Fibroblast of the conjunctiva (primary cell): Measurements from ENCODE around the gene HOXD8.

Source experiments
- DNase-seq: peaks from one replicate; pipeline ENCODE4 v3.0.0-alpha.2; 2010; ENCODE audit warnings: low read depth

The HOXD8 gene

DNA sequence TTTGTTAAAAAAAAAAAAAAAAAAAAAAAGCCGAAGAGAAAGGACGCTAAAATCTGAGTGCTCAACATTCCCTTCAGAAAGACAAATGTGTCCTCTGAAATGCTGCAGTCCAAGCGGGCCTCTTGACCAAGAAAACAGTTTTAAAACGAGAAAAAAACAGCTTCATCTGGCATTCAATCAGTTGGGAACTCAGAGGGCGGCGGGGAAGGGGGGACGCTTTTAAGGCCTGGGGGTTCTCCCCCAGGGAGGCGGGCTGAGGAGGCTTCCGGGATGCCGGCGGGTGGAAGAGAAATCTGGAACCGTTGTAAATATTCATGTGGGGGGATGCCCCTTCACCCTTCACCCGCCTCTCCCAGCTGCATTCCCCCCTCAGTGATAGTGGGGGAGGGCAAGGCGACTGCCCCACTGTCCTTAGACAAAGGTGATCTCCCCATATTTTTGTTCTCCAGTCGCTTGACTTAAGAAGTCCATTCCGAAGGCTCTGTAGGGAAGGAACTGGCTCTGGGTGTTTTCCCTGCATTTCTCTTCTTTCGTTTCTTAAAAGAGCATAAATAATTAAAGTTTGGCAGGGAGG, 25.7 kb upstream of the HOXD8 start:
- DNase-seq = no peak

DNA sequence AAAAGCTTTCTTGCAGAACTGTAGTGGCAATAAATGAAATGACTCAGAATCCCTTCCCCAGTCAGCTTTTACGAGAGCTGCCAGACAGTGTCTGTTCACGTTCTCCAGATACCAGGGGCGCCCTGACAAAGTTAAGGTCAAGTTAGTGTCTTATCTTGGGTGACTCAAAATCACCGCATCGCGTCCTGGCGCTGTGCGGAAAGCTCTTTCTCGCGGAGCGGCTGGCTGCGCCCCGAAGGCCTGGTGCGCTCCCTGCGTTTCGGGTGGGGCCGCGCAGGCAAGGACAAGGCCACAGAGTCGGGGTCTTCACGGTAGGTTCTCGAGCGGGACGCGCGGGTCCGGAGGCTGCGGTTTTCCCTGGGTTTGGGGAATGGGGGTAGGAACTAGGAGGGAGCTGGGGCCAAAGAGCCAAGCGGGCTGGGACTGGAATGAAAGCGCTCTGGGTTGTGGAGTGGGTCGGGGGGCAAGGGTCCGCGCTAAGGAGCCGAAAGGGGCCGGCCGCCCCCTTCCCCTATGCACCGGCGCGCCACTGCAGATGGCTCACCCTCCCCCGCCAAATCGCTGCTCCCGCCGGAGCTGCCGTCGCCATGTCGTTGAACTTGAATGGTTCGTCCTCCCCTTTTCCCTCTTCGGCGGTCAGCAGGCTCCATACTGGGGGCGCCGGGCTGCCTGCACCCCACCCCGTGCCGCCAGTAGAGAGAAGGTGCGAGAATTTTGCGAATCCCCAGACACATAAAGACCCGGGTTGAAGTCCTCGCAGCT, 25.0 kb upstream of the HOXD8 start:
- no peak for DNase-seq

DNA sequence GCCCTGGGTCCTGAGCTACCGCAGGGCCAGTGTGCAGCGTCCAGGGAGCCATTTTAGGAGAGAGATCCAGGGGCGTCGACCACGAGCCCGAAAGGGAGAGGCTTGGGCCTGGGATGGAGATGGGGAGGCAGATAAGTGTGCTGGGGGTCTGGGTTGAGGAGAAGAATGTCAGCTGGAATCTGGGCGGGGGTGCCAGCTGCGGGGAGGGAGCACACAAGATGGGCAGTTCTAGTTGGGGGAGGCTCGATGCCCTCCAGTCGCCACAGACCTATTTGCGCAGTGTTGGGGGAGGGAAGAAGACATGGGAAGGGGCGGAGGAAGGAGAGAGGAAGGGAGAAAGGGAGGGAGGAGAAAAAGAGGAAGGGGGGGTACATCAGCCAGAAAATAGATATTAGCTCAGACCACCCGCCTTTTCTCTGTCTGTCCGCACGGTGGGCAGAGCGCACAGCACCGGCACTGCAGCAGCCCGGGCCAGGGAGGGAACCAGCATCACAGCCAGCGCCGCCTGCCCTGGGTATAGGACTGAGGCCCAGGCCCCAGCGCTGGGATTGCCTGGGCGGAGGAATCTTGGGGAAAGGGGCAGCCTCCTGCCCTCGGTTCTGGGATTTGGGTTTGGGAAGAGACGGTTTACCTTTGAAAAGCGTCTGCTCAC, 24.3 kb upstream of the HOXD8 start:
- DNase-seq = no peak

GRCh38 chr2:176105730-176106580, 23.6 kb upstream of the HOXD8 start:
- no peak for DNase-seq

- no peak for DNase-seq
These were observed 22.6 kb upstream of the HOXD8 start, which contains the start of gene HOXD11 for GRCh38 chr2:176106581-176107539. Gene HOXD11, plus strand, starts transcription at chr2:176107280. Its CDS starts 76 bp downstream, at chr2:176107356.

GRCh38 chr2:176107731-176108181, 21.7 kb upstream of the HOXD8 start:
- DNase-seq = no peak

DNA sequence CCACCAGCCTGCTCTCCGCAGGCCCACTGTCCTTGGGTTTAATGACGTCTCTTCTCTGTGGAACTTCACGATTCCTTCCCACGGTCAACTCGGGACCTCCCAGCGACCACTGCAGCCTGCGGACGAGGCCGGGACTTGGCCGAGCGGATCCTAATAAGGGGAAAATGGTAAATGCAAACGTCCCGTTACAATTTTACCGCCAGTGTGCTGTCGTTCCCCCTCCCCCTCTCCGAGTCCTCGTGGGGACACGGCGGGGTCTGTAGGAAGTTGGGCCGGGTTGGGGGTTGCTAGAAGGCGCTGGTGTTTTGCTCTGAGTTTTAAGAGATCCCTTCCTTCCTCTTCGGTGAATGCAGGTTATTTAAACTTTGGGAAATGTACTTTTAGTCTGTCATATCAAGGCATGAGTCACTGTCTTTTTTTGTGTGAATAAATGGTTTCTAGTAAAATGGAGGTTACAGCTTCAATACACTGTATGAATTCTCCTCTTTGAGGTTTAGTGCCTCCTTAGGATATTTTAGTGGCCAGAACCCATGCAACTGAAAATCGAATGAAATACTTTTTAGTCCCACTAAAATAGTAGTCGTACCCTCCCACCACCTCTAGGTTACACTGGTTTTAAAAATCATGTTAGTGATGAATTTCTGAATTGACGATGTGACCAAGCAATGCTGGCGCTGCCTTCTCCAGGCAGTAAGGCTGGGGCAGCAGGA, 20.2 kb upstream of the HOXD8 start:
- DNase-seq = no peak

GRCh38 chr2:176109946-176110345, 19.6 kb upstream of the HOXD8 start:
- no peak for DNase-seq

GRCh38 chr2:176110415-176111308, 18.8 kb upstream of the HOXD8 start:
- no peak for DNase-seq

GRCh38 chr2:176111309-176111663, 18.2 kb upstream of the HOXD8 start:
- no peak for DNase-seq

DNA sequence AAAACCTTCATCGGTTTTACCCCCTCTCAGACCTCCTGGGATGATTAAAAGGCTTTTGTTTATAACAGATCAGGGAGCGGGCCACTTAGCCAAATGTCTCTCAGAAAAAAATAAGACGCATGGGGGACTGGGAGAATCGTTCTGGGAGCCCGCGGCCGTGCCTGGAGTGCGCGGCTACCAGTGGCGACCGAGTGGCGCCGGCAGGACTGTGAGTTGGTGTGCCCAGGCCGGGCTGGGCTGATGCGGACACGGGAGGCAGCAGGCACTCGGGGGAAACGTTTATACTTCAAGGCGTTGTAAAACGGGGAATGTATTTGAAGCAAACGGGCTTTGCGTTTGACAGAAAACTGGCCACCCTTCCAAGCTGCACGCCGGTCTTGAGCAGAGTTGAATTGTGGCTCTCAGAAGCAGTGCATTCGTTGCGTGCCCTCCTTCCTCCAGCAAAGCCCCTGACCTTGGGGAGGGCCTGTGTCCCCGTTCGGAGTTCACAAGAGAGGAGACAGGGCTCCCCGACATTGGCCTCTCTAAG, 17.6 kb upstream of the HOXD8 start:
- no peak for DNase-seq

DNA sequence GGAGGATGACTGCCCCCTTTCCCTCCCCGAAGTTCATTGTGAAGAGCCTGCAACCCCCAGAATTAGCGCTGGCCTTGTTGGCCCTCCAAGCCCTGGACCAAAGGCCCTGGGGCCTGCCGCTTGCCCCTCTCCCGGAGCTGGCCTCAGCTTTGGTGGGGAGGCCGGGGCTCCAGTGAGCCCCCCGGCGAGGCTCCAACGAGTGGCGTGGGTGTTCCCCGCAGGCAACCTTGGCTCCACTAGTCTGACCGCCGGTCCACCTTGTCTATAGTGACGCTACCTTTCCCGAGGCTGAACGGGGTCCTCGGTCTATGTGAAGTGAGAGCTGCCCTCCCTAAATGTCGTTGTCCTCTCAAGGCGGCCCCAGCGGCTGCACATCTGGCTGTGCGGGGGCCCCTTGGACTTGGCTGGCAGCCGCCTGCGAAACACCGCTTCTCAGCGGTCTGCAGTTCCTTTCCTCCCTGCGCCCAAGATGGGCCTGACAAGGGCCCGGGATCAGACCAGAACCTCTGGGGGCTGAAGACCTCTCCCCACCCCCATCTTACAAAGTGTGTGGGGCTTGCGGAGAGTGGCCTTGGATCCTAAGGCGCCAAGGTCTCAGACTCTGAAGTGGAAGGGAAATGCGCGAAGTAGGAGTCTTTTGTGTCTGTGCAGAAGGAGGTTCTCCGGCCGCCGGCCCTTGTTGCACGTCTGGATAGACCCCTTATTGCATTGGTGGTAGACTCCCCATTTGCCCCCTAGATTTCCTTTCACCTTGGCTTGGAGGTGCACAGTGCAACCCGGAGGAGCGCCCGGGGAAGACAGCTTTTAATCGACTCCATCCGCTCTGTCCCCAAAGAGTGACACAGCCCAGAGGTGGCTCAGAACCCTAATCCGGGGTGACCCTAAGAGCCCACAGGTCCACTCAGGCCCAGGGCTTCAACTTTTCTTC, 16.9 kb upstream of the HOXD8 start:
- no peak for DNase-seq

DNA sequence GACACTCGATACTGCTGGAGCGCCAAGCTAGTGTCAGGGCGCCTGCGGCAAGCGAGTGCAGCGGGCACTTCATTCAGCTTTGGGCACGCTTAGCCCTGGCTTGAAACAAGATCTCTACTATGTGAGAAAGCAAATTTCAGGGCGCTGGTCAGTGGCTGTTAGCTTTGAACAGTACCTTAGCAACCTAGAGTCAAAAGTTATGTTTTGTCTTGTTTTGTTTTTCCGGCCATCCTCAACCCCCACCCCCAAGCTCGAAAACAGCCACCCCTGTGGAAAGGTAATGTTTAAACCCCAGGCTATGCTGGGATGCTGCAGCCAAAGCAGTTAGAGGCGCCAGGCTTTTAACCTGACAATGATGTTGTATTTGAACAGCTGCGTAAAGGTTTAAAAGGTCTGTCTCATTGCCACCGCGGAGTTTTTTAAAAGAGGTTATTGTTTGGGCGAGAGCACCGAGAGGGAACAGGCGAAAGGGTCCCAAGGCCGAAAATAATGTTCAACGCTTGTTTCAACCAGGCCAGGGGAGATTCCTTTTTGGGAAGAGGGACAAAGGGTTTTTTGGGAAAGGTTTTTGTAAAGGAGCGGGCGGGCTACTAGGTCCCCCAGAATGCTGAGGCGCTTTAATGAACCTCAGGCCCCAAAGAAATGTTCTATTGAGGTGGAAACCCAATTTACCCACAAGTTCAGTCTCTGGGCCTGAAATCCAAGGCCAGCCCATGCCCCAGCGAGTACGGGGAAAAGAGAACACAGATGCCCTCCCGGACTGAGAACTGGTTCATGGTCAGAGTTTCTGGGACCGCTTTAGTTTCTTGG, 15.2 kb upstream of the HOXD8 start:
- no peak for DNase-seq

- DNase-seq = no peak
These were observed 14.4 kb upstream of the HOXD8 start for GRCh38 chr2:176114930-176115625.

GRCh38 chr2:176115883-176116813, 13.4 kb upstream of the HOXD8 start, which contains the start of gene HOXD10:
Gene HOXD10, plus strand, starts transcription at chr2:176116778. Its CDS starts 56 bp downstream, at chr2:176116834.
- no peak for DNase-seq
